Ureter (tissue), 1 donor: ENCODE measurements around the gene BANP. TPM values are rescaled to one million over a fixed set of nuclear protein-coding genes. Genes with fewer than 3 reads are reported as not detected.
"Not testable (repeated sequence)": the region's sequence is repeated elsewhere in the genome, so short reads cannot be mapped to it uniquely, and the experiment has no call there.

ENCODE experiments used
- DNase-seq: peaks from one replicate; pipeline ENCODE4 v3.0.0-alpha.2; 2020; ENCODE audit warnings: low spot score
- total RNA-seq: library from RNA; stranded (reverse); gene quantifications from one replicate; pipeline ENCODE4 v1.2.4, GENCODE V29; 2023
- donor health status: DM: yes; HTN: yes; CAD: no.

BANP gene
- total RNA-seq, 1 donor from 2014 or later, result 30.9 TPM

DNA sequence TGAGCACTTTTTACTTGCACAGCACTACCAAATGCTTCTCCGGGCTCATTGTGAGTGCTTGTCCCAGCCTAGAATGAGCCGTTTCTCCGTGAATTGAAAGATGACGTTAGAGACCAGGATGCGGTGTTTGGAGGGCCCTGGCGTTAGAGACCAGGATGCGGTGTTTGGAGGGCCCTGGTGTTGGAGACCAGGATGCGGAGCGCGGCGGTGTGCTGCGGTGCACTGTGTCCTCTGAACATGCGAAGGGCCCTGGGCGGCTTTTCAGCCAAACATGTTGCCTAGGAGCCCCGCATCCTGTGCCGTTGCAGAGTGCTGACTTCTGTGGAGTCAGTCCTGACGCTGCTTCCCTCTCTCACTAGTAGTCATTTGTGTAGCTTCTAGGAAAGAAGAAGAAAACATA is 42.7 kb downstream of the BANP start:
- no peak for DNase-seq

DNA sequence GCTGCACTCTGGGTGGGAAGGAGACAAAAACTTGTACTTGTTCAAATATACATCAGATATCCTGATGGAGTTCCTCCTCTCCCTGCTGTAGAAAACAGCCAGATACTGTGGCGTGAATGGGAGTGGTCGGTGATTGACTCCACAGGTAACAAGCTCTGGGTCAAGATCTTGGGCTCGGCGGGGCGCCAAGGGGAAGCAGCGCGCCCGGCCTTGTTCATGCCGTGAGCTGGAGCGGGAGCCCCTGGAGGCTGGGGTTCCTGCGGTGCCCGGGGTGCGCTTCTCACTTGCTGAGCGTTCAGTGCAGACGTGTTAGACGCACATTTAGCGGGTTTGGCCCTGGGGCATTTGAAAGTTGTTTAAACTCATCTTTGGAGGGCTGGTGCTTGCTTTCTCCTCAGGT is 44.4 kb downstream of the BANP start:
- no peak for DNase-seq

DNA sequence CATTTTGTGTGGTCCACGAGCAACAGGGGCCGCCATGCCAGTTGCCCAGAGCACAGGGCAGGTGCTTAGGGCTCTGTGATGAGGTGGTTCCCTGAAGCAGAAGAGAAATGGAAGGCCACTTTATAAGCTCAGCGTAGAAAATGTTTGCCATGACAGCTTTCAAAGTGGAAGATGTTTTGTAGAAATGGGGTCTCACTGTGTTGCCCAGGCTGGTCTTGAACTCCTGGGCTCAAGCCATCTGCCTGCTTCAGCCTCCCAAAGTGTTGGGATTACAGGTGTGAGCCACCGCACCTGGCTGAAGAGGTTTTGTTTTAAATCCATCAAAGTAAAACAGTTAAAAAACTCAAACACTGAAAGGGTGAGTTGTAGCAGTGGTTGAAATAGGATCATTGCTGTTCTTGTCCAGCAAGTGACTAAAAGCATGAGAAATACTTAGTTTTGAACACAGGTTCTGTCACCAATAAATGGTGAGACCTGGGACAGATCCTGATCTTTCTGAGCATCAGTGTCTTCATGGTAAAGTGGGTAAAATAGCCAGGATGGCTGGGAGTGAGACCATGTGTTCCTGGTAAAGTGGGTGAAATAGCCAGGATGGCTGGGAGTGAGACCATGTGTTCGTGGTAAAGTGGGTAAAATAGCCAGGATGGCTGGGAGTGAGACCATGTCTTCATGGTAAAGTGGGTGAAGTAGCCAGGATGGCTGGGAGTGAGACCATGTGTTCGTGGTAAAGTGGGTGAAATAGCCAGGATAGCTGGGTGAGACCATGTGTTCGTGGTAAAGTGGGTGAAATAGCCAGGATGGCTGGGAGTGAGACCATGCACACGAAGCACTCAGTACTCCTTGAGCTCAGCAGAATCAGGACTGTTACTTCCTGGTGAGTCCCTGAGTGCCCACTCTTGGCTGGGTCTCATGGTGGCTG is 46.0 kb downstream of the BANP start:
- DNase-seq, result no peak

DNA sequence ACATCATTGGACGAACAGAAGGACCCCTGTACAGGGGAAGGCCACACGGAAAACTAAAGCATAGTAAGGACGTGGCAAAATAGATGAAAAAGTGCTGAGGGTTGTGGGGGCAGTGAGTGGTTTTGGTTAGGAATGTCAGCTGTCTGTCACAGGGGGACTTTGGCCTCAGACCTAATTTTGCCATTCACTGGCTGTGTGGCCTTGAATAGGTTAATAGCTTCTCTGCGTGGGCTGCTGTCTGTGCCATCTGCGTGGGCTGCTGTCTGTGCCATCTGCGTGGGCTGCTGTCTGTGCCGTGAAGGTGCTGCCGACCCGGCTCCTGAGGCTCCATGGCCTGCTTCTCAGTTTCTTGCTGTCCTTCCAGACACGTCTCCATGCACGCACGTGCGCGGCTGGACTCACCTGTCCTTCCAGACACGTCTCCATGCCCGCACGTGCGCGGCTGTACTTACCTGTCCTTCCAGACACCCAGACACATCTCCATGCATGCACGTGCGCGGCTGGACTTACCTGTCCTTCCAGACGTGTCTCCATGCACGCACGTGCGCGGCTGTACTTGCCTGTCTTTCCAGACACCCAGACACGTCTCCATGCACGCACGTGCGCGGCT is 47.1 kb downstream of the BANP start:
- DNase-seq, result not testable (repeated sequence)

GRCh38 chr16:87998992-87999391 is 47.8 kb downstream of the BANP start:
- not testable (repeated sequence) for DNase-seq

DNA sequence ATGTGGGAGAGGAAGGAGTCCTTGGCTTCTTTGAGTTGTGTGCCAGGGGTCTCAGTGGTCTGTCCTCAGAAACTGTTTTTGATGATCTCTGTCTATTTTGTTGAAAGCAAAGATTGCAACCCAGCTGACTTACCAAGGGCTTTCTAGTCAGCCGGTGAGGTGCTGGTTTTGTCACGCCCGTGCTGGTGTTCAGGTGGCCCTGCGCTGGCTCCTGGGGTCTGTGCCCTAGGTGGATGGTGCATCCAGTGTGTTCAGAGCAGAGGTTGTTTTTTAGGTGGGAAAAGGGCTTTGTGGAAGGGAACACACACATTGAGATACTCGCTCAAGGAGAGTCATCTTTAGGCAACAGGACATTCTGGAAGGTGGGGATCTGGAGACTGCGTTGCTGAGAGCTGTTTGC is 51.0 kb downstream of the BANP start:
- DNase-seq, result no peak

- DNase-seq, result no peak
These were observed 51.5 kb downstream of the BANP start for GRCh38 chr16:88002749-88003148.

- no peak for DNase-seq
These were observed 52.1 kb downstream of the BANP start for GRCh38 chr16:88003316-88003715.

DNA sequence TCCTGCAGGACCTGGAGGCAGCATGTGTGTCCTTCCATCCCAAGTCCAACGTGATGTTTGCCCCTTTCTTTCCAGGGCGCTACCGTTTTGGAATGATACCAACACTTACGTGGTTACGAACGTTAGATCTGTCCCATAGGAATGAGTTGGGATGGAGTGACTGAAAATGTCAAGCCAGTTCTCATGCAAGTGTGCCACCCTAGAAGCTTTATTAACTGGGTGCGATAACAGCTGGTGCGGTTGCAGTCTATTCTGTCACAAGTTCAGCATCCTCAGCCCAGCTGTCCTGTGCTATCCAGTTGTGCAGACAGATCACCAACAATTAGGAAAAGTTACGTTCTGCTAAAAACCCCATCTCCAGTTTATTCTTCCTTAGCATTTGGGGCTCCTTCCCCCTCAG is 52.5 kb downstream of the BANP start:
- DNase-seq, result no peak

- DNase-seq, result no peak
These were observed 53.2 kb downstream of the BANP start for GRCh38 chr16:88004391-88004790.

DNA sequence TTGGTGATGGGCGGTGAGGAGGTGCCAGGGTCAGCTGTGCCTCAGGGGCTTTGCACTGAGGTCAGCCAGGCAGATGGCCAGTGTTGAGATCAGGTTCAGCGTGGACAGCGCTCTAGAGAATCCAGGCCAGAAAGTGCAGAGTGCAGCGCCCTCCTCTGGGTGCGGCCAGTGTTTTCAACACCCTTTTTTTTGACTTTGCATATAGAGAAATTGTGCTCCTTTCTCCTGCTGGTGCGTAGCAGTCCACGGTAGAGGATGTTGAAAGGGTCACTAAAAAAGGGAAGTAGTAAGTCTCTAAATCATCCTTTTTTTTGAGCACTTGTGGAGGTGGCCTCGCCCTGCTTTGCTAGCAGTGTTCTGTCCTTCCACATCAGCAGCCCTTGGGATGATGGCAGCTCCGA is 53.9 kb downstream of the BANP start:
- DNase-seq, result no peak

- DNase-seq, result no peak
These were observed 54.7 kb downstream of the BANP start for GRCh38 chr16:88005968-88006367.

DNA sequence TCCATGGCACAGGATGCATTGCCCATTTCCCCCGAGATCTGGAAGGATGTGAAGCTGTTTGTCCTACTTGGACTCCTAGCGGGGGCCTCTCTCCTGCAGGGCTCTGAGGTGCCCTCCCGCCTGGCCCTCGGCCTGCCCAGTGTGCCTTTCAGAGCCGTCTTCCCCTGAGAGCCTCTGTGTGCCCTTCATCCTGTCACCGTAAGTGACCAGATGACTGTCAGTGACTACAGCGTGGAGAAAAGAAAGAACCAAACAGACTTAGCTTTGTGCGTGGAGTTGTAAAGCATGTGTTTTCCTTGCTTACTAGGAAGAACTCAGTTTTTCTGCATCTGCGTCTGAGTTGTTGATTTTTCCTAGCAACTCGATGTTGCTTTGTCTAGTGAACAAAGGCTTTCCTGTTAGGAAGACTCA is 56.1 kb downstream of the BANP start:
- no peak for DNase-seq

GRCh38 chr16:88008840-88009239 is 57.6 kb downstream of the BANP start:
- DNase-seq, result no peak

DNA sequence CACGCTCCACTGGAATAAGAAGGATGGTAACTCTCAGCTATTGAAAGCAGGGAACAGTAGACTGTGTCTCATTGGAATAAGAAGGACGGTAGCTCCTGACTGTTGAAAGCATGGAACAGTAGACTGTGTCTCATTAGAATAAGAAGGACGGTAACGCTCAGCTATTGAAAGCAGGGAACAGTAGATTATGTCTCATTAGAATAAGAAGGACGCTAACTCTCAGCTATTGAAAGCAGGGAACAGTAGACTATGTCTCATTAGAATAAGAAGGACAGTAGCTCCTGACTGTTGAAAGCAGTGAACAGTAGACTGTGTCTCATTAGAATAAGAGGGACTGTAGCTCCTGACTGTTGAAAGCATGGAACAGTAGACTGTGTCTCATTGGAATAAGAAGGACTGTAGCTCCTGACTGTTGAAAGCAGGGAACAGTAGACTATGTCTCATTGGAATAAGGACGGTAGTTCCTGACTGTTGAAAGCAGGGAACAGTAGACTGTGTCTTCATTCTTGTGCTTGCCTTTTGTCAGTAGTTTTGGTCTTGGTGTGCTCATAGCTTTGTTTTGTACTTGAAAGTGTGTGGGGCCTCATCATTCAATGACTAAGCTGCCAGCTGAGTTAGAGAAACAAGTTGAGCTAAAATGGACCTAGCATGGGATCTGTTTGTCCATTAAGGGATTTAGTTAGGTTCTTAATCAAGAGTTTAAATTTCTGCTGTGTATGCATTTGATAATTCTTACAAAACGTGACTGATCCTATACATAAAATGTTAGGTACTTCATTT is 58.5 kb downstream of the BANP start:
- no peak for DNase-seq

DNA sequence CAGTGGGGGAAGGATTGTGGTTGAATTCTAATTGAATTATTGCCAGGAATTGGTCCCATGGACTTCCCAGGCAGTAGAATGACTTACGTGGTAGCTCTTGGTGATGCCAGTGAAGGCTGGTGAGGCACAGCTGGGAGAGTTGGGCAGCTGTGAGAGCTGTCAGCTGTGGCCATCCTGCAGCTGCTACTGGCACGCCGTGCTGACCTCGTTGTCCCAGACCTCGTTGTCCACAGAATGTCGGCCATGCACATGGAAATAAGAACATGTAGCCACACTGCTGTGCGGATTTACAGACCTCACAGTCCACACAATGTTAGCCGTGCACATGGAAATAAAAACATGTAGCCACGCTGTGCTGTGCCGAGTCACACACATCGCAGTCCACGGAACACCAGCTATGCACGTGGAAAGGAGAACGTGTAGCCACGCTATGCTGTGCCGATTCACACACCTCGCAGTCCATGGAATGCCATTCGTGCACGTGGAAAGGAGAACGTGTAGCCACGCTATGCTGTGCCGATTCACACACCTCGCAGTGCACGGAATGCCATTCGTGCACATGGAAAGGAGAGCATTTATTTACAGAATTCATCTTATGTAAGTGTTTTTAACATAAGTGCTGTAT is 59.2 kb downstream of the BANP start:
- no peak for DNase-seq

DNA sequence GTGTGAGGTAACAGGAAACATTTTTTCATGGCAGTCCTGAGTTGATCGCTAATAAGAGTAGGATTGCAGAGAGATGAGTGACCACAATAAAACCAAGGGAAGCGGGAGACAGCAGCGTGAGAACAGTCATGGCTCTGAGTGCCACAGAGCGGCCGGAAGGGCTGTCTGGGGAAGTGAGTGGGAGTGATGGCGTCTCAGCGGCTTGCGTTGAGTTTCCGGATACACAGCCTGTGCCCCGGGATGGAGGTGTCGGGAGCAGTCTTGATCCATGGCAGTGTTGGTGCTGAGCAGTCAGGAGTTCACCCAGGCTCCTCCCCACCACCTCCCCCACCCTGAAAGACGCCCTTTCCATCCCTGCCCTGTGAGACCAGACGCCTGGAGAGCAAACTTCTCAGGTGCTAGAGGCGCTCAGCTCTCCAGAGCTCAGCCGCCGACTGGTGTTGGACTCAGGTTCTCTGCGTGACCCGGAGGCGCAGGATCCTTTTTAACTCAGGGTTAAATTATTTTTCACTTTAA is 59.8 kb downstream of the BANP start:
- no peak for DNase-seq

DNA sequence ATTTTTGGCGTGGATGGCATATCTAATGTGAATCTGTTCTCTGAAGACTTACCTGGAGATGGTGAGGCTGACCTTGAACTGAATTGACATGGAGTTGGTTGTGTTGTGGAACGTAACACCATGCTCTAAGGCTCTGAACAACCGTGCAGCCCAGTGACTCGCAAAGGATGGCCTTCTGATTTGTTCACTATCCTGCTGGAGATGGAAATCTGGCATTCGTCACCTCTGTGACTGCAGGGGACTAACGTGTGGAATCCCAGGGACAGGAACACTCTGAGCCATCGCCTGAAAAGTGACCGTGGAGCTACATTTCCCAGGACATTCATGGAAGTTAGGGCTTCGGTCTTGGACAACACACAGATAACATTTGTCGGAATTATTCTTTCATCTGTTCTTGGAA is 61.1 kb downstream of the BANP start:
- DNase-seq, result no peak

DNA sequence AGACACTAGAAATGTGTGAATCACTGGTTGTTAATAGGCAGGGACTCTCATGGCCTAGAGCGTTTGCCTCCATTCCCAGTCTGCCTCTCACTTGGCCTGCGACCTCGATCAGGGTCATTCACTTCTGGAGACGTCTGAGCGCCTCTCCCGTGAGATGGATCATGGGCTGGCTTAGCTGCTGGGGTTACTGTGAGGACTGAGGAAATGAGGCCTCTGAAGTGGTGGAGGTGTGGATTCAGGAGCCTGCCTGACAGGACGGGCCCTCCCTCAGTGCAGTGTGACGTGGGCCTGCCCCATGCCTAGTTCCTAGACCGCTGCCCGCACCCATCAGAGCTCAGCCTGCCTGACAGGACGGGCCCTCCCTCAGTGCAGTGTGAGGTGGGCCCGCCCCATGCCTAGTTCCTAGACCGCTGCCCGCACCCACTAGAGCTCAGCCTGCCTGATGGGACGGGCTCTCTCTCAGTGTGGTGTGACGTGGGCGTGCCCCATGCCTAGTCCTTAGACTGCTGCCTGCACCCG is 61.9 kb downstream of the BANP start:
- peak; percentile 69 for DNase-seq

- DNase-seq, result no peak
These were observed 62.6 kb downstream of the BANP start for GRCh38 chr16:88013766-88014251.

DNA sequence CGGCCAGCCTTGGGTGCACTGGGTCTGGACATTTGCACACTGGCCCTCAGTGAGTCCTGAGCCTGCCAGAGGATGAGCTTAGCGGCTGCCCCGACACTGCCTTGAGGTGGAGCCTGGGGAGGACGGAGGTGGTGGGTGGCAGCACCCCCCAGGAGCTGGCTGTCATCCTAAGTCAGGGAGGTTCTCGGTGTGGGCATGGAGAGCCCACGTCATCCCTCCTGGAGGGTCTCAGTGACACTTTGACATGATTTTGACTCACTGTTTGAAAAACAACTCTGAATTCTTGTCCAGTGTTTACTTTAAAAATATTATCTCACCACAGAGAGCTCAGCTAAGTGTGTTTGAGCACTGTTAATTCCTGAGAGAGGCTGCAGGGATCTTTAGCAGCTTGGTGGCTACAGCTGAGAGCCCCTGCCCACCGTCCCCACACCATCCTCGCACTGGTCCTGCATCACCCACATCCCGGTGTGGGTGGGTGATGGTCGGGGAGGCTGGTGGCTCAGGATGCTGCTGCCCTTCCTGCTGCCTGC is 63.1 kb downstream of the BANP start:
- no peak for DNase-seq
